Thoracic aorta (tissue), 2 donors: ENCODE data around the gene TRPM3. TPM values are rescaled to one million over a fixed set of nuclear protein-coding genes. Genes with fewer than 3 reads are reported as not detected.

Source experiments
- ATAC-seq: fragments of 150-250 bp; one replicate; pipeline ENCODE4 v1.8.0; 2017; ENCODE audit warnings: low read depth; ENCODE audit not compliant: insufficient number of reproducible peaks, low FRiP score
- DNase-seq: peaks from one replicate; pipeline ENCODE4 v3.0.0-alpha.2; 2020; ENCODE audit warnings: low spot score
- H3K27ac ChIP-seq, 2 donors: fragments of 200-600 bp; sonication (generic); 1 replicate in 1 of 2; 2 replicates in 1 of 2; pipeline ENCODE4 v1.5.1; 2016; ENCODE audit warnings: mild to moderate bottlenecking in 2 of 2, moderate library complexity in 2 of 2
- H3K27me3 ChIP-seq: fragments of 200-600 bp; sonication (generic); replicated peaks from 2 replicates; pipeline ENCODE4 v1.6.0; 2016; ENCODE audit warnings: mild to moderate bottlenecking; ENCODE audit not compliant: insufficient read depth
- H3K36me3 ChIP-seq: fragments of 200-600 bp; sonication (generic); one replicate; pipeline ENCODE4 v1.5.1; 2016
- H3K4me1 ChIP-seq, 2 donors: fragments of 200-600 bp; sonication (generic); 1 replicate in 1 of 2; 2 replicates in 1 of 2; pipeline versions ENCODE4 v1.5.1 to v1.6.0; 2016; ENCODE audit warnings: low read depth in 2 of 2, mild to moderate bottlenecking in 1 of 2; ENCODE audit not compliant: control insufficient read depth in 1 of 2
- H3K4me3 ChIP-seq: fragments of 200-600 bp; sonication (generic); 2 replicates; pipeline ENCODE4 v1.5.1; 2016; ENCODE audit warnings: mild to moderate bottlenecking
- H3K9me3 ChIP-seq: fragments of 200-600 bp; sonication (generic); 2 replicates; pipeline ENCODE4 v1.5.1; 2016
- total RNA-seq, 2 donors: library from RNA; depleted of rRNA; stranded (reverse); fragments of >200 nt; gene quantifications; one replicate each; pipeline versions ENCODE4 v1.1.0 to v1.2.3, GENCODE V29; 2016
- TF ChIP-seq, protein P1 (sequence below): fragments of 200-600 bp; sonication (generic); IDR thresholded peaks from one replicate; pipeline ENCODE4 v1.5.1; 2019; ENCODE audit warnings: antibody characterized with exemption

Gene TRPM3
- total RNA-seq, 2 donors from 2014 or later, result 2.1 to 5.0 TPM

DNA sequence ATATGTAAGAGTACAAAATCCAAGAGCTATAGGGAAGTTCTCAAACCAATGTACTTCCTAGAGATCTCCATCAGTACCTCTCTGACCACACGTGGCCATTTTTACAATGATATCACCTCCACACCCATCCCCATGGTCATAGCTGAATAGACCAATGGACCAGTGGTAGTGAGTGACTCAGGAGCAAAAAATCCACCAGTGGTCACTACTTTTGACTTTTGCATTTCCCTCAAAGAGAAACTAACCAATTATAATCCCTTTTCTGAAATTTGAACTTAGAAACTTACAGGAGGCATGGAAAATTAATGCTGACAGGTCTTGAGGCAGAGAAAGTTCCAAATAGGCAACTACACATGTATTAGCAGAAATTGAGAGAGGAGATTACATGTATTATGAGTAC is 238.4 kb downstream of the TRPM3 start:
- Histone ChIP-seq H3K36me3 (no peaks in the 10 kb centered on the region), H3K9me3 (no peaks in the 10 kb centered on the region), H3K27ac (no peak overlapping the region), H3K4me3 (no peak overlapping the region), H3K27me3 (no peaks in the 10 kb centered on the region), H3K4me1 (no peaks in the 10 kb centered on the region)
- no peak for ATAC-seq
- no peak for DNase-seq
- TF ChIP-seq, protein P1, sequence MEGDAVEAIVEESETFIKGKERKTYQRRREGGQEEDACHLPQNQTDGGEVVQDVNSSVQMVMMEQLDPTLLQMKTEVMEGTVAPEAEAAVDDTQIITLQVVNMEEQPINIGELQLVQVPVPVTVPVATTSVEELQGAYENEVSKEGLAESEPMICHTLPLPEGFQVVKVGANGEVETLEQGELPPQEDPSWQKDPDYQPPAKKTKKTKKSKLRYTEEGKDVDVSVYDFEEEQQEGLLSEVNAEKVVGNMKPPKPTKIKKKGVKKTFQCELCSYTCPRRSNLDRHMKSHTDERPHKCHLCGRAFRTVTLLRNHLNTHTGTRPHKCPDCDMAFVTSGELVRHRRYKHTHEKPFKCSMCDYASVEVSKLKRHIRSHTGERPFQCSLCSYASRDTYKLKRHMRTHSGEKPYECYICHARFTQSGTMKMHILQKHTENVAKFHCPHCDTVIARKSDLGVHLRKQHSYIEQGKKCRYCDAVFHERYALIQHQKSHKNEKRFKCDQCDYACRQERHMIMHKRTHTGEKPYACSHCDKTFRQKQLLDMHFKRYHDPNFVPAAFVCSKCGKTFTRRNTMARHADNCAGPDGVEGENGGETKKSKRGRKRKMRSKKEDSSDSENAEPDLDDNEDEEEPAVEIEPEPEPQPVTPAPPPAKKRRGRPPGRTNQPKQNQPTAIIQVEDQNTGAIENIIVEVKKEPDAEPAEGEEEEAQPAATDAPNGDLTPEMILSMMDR, result no peak

DNA sequence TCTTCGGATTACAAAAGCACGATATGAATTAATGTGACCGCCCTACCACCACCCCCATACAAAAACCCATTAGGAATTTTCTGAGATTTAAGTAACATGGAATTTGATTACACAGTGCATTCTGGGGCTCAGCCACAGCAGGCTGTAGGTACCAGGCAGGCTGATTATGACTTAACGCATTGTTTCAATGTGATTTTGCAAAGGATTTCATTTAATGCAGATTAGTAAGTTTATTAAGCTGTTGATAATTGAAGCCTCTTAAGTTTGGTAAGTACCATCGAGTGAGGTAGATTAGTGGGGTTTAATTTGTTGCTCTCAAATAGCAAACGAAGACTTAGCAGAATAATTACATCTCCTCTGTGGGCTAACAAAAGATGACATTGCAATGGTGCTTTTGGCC is 240.1 kb downstream of the TRPM3 start:
- no peak for ATAC-seq
- H3K9me3 ChIP-seq, result no peaks in the 10 kb centered on the region
- H3K36me3 ChIP-seq, result no peaks in the 10 kb centered on the region
- TF ChIP-seq, protein P1, result no peak
- H3K27ac ChIP-seq, result no peak overlapping the region
- no peak overlapping the region for H3K4me3 ChIP-seq
- DNase-seq, result no peak
- H3K27me3 ChIP-seq, result no peaks in the 10 kb centered on the region
- no peaks in the 10 kb centered on the region for H3K4me1 ChIP-seq

DNA sequence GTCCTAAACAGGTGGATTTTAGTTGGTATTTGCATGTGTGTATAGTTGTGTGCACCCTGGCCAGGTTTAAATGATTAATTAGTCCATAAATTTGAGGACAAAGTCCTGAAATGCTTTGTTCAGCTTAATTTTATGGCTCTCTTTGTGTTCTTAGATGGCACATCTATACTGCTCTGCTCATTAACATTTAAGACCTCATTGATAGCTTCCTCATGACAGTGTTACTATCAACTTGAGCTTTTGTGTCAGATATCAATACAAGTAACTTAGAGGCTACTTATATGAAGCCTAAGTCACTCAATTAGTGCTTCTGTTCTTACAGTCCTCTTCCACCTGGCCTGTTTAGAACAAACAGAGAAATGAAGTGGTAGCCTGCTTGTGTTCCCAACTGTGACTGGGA is 240.9 kb downstream of the TRPM3 start:
- TF ChIP-seq, protein P1, result no peak
- Histone ChIP-seq H3K27ac (no peak overlapping the region), H3K27me3 (no peaks in the 10 kb centered on the region), H3K4me3 (no peak overlapping the region), H3K4me1 (no peaks in the 10 kb centered on the region), H3K9me3 (no peaks in the 10 kb centered on the region), H3K36me3 (no peaks in the 10 kb centered on the region)
- ATAC-seq, result no peak
- DNase-seq, result no peak

DNA sequence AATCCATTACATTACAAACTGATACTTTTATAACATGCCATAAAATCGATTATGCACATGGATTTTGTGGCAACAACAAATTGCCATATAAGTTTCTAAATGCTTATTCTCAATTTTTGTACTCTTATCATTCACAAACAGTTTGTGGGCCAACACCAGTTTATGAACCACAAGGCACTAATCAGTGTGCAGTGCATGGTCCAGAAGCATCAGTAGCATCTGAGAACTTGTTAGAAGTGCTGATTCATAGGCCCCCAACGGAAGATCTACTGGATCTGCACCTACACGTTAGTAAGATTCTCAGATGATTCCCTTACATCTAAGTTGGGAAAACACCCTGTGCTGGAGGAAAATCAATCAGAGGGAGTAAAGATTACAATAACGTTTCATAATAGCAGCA is 242.8 kb downstream of the TRPM3 start:
- H3K27ac ChIP-seq, result no peak overlapping the region
- no peaks in the 10 kb centered on the region for H3K27me3 ChIP-seq
- H3K9me3 ChIP-seq, result no peaks in the 10 kb centered on the region
- no peaks in the 10 kb centered on the region for H3K4me1 ChIP-seq
- H3K4me3 ChIP-seq, result no peak overlapping the region
- no peak for DNase-seq
- TF ChIP-seq, protein P1, result no peak
- no peaks in the 10 kb centered on the region for H3K36me3 ChIP-seq
- no peak for ATAC-seq

DNA sequence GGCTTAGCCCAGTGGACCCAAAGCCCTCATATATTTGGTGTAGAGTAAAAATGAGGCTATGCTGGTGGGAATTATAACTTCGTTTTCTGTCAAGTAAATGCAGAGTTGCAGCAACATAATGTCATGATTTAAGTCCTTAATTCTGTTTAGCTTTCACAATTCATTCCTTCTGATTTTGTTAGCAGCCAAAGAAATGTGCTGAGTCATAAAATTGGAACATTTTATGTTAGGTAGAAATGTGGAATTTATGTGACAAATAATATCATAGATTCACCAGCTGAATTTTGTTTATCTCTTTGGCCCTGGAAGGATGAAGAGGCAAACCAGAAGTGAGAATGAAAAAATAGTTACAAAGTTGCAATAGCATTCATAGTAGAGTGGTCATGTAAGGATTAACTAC is 247.0 kb downstream of the TRPM3 start:
- DNase-seq (no peak), ATAC-seq (no peak)
- Histone ChIP-seq H3K4me1 (peaks cover 0 to 3% of the 10 kb centered on the region in 2 donors), H3K27ac (no peak overlapping the region), H3K27me3 (no peaks in the 10 kb centered on the region), H3K36me3 (no peaks in the 10 kb centered on the region), H3K4me3 (no peak overlapping the region), H3K9me3 (no peaks in the 10 kb centered on the region)
- TF ChIP-seq, protein P1, result no peak
